GM23338 (cell line): ENCODE data around the gene SARDH. TPM values are rescaled to one million over a fixed set of nuclear protein-coding genes. Genes with fewer than 3 reads are reported as not detected.

Experiments used
- ATAC-seq: fragments of 200-7000 bp; cut with Tn5 transposase; 3 replicates; pipeline ENCODE4 v1.9.1; 2020
- DNase-seq: peaks from one replicate; pipeline ENCODE4 v3.0.0-alpha.2; 2015; ENCODE audit warnings: low spot score
- H2AFZ ChIP-seq: fragments of 200-600 bp; sonication (generic); 2 replicates; pipeline ENCODE4 v1.8.0; 2016; ENCODE audit warnings: antibody characterized with exemption, mild to moderate bottlenecking, moderate library complexity
- H3F3A ChIP-seq: fragments of 200-600 bp; sonication (generic); replicated peaks from 2 replicates; pipeline ENCODE4 v1.8.0; 2017; ENCODE audit warnings: antibody characterized with exemption, mixed run types, low read depth
- H3K27ac ChIP-seq: fragments of 200-600 bp; sonication (generic); 2 replicates; pipeline ENCODE4 v1.6.1; 2016; ENCODE audit warnings: low read depth
- H3K27me3 ChIP-seq: fragments of 200-600 bp; sonication (generic); 2 replicates; pipeline ENCODE4 v1.8.0; 2016; ENCODE audit warnings: mild to moderate bottlenecking, mixed run types, moderate library complexity; ENCODE audit not compliant: insufficient read depth
- H3K36me3 ChIP-seq: fragments of 200-600 bp; sonication (generic); 2 replicates; pipeline ENCODE4 v1.8.0; 2016; ENCODE audit warnings: mild to moderate bottlenecking; ENCODE audit not compliant: insufficient read depth
- H3K4me1 ChIP-seq: fragments of 200-600 bp; sonication (generic); 2 replicates; pipeline ENCODE4 v1.8.0; 2016; ENCODE audit warnings: mild to moderate bottlenecking, moderate library complexity; ENCODE audit not compliant: insufficient read depth
- H3K4me2 ChIP-seq: fragments of 200-600 bp; sonication (generic); 2 replicates; pipeline ENCODE4 v1.7.1; 2017; ENCODE audit warnings: mixed run types
- H3K4me3 ChIP-seq: fragments of 200-600 bp; sonication (generic); 2 replicates; pipeline ENCODE4 v1.6.1; 2016; ENCODE audit warnings: mixed run types
- H3K79me2 ChIP-seq: fragments of 200-600 bp; sonication (generic); replicated peaks from 2 replicates; pipeline ENCODE4 v1.8.0; 2017; ENCODE audit warnings: mild to moderate bottlenecking; ENCODE audit not compliant: insufficient read depth
- H3K9me2 ChIP-seq: fragments of 200-600 bp; sonication (generic); 2 replicates; pipeline ENCODE4 v1.8.0; 2017; ENCODE audit not compliant: insufficient read depth
- H4K20me1 ChIP-seq: fragments of 200-600 bp; sonication (generic); replicated peaks from 2 replicates; pipeline ENCODE4 v1.8.0; 2017; ENCODE audit warnings: mild to moderate bottlenecking; ENCODE audit not compliant: insufficient read depth
- H3K27ac Mint-ChIP-seq: 2 replicates; pipeline ENCODE4 v1.8.0; 2020; ENCODE audit warnings: inconsistent platforms, mild to moderate bottlenecking, moderate library complexity, mixed read lengths
- H3K27me3 Mint-ChIP-seq: 3 replicates; pipeline ENCODE4 v1.8.0; 2022; ENCODE audit warnings: low read depth, mild to moderate bottlenecking, moderate library complexity, mixed read lengths, inconsistent platforms; ENCODE audit not compliant: insufficient read depth, poor library complexity
- H3K36me3 Mint-ChIP-seq: 3 replicates; pipeline ENCODE4 v1.8.0; 2021; ENCODE audit warnings: low read depth, mild to moderate bottlenecking, inconsistent platforms, moderate library complexity, mixed read lengths
- H3K4me1 Mint-ChIP-seq: 3 replicates; pipeline ENCODE4 v1.8.0; 2020; ENCODE audit warnings: mild to moderate bottlenecking, inconsistent platforms, mixed read lengths
- H3K4me3 Mint-ChIP-seq: 3 replicates; pipeline ENCODE4 v1.8.0; 2021; ENCODE audit warnings: moderate library complexity, mild to moderate bottlenecking, inconsistent platforms, mixed read lengths
- H3K9me3 Mint-ChIP-seq: 3 replicates; pipeline ENCODE4 v1.8.0; 2020; ENCODE audit warnings: moderate library complexity, mild to moderate bottlenecking, inconsistent platforms, mixed read lengths
- CREB1 ChIP-seq: fragments of 250-450 bp; sonication (Bioruptor Pico); IDR thresholded peaks from 2 replicates; pipeline ENCODE4 v1.5.0; 2020; ENCODE audit warnings: low read depth, mild to moderate bottlenecking, moderate library complexity
- CTCF ChIP-seq, 2 experiments: fragments of 200-600 bp in 1 of 2; sonication (generic) in 1 of 2; conservative IDR thresholded peaks; 2 replicates each; pipeline versions ENCODE4 v1.5.1 to v1.6.1; 2016 to 2017; ENCODE audit warnings: antibody characterized with exemption in 2 of 2, low read depth in 2 of 2, mild to moderate bottlenecking in 2 of 2, moderate library complexity in 1 of 2
- EZH2 ChIP-seq: fragments of 200-600 bp; sonication (generic); IDR thresholded peaks from one replicate; pipeline ENCODE4 v1.8.0; 2017; ENCODE audit warnings: antibody characterized with exemption, mild to moderate bottlenecking, low read depth; ENCODE audit not compliant: unreplicated experiment
- EZH2phosphoT487 ChIP-seq: fragments of 200-600 bp; sonication (generic); IDR thresholded peaks from one replicate; pipeline ENCODE4 v1.8.1; 2018; ENCODE audit warnings: antibody characterized with exemption; ENCODE audit not compliant: unreplicated experiment
- JUNB ChIP-seq: IDR thresholded peaks from one replicate; pipeline ENCODE4 v1.6.1; 2016; ENCODE audit warnings: antibody characterized with exemption; ENCODE audit not compliant: unreplicated experiment
- NANOG ChIP-seq: IDR thresholded peaks from 2 replicates; pipeline ENCODE4 v1.6.1; 2016; ENCODE audit warnings: antibody characterized with exemption, borderline replicate concordance
- POLR2AphosphoS5 ChIP-seq: IDR thresholded peaks from 2 replicates; pipeline ENCODE4 v1.6.1; 2016; ENCODE audit warnings: antibody characterized with exemption, low read depth
- REST ChIP-seq: IDR thresholded peaks from one replicate; pipeline ENCODE4 v1.6.1; 2018; ENCODE audit warnings: antibody characterized with exemption; ENCODE audit not compliant: unreplicated experiment
- STAT1 ChIP-seq: IDR thresholded peaks from one replicate; pipeline ENCODE4 v1.6.1; 2016; ENCODE audit warnings: antibody characterized with exemption; ENCODE audit not compliant: unreplicated experiment
- ZNF114 ChIP-seq: fragments of 250-450 bp; sonication (Bioruptor Pico); IDR thresholded peaks from 2 replicates; pipeline ENCODE4 v1.5.0; 2020; ENCODE audit warnings: mild to moderate bottlenecking, moderate library complexity
- ZNF331 ChIP-seq: fragments of 250-450 bp; sonication (Bioruptor Pico); IDR thresholded peaks from 2 replicates; pipeline ENCODE4 v1.5.0; 2020; ENCODE audit warnings: low read depth, mild to moderate bottlenecking, moderate library complexity
- polyA plus RNA-seq: library from polyadenylated mRNA; unstranded; fragments of >200 nt; fragmentation: Nextera tagmentation; extraction: Ambion mirVana; gene quantifications from 2 replicates; pipeline ENCODE4 v1.2.1, GENCODE V29; 2016
- total RNA-seq: library from RNA; depleted of rRNA; stranded (reverse); fragments of >200 nt; shearing (Covaris generic); gene quantifications from 2 replicates; pipeline ENCODE4 v1.2.3, GENCODE V29; 2014
- TF ChIP-seq, protein P1 (sequence below): fragments of 250-450 bp; sonication (Bioruptor Pico); IDR thresholded peaks from 2 replicates; pipeline ENCODE4 v1.5.0; 2020; ENCODE audit warnings: mild to moderate bottlenecking, moderate library complexity

The SARDH gene
- total and polyA plus RNA-seq, 2 experiments from 2014 or later = 2.8 to 10.4 TPM

DNA sequence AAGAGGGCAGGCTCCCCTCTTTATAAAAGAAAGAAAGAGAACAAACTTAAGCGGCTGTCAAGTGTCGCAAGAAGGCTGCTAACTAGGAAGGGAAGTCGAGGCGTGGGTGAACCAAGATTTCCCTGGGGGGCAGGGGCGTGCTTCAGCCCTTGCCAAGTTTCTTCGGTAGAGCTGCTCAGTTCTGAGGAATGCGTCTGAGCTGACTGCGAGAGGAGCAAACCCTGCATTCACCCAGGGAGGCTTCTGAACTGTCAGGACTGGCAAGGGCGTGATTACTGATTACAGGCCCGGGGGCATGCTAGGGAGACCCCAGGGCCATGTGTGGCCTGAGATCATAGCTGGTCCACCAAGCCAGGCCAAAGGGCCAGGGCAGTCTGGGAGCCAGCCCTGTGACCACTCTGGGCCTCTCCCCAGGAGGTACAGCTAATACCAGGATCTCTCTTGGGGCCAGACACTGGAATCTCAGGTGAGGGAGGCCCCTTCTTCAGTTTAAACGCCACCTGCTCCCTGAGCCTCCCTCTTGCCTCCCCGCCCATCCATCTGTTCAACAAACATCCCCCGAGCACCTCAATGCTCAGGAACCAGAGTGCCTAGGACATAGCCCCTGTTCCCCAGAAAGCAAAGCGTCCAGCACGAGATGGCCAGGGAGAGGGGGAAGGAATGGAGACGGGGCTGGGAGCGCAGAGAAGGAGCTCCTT, 30.9 kb downstream of the SARDH start (continued):
- TF ChIP-seq, protein P1, sequence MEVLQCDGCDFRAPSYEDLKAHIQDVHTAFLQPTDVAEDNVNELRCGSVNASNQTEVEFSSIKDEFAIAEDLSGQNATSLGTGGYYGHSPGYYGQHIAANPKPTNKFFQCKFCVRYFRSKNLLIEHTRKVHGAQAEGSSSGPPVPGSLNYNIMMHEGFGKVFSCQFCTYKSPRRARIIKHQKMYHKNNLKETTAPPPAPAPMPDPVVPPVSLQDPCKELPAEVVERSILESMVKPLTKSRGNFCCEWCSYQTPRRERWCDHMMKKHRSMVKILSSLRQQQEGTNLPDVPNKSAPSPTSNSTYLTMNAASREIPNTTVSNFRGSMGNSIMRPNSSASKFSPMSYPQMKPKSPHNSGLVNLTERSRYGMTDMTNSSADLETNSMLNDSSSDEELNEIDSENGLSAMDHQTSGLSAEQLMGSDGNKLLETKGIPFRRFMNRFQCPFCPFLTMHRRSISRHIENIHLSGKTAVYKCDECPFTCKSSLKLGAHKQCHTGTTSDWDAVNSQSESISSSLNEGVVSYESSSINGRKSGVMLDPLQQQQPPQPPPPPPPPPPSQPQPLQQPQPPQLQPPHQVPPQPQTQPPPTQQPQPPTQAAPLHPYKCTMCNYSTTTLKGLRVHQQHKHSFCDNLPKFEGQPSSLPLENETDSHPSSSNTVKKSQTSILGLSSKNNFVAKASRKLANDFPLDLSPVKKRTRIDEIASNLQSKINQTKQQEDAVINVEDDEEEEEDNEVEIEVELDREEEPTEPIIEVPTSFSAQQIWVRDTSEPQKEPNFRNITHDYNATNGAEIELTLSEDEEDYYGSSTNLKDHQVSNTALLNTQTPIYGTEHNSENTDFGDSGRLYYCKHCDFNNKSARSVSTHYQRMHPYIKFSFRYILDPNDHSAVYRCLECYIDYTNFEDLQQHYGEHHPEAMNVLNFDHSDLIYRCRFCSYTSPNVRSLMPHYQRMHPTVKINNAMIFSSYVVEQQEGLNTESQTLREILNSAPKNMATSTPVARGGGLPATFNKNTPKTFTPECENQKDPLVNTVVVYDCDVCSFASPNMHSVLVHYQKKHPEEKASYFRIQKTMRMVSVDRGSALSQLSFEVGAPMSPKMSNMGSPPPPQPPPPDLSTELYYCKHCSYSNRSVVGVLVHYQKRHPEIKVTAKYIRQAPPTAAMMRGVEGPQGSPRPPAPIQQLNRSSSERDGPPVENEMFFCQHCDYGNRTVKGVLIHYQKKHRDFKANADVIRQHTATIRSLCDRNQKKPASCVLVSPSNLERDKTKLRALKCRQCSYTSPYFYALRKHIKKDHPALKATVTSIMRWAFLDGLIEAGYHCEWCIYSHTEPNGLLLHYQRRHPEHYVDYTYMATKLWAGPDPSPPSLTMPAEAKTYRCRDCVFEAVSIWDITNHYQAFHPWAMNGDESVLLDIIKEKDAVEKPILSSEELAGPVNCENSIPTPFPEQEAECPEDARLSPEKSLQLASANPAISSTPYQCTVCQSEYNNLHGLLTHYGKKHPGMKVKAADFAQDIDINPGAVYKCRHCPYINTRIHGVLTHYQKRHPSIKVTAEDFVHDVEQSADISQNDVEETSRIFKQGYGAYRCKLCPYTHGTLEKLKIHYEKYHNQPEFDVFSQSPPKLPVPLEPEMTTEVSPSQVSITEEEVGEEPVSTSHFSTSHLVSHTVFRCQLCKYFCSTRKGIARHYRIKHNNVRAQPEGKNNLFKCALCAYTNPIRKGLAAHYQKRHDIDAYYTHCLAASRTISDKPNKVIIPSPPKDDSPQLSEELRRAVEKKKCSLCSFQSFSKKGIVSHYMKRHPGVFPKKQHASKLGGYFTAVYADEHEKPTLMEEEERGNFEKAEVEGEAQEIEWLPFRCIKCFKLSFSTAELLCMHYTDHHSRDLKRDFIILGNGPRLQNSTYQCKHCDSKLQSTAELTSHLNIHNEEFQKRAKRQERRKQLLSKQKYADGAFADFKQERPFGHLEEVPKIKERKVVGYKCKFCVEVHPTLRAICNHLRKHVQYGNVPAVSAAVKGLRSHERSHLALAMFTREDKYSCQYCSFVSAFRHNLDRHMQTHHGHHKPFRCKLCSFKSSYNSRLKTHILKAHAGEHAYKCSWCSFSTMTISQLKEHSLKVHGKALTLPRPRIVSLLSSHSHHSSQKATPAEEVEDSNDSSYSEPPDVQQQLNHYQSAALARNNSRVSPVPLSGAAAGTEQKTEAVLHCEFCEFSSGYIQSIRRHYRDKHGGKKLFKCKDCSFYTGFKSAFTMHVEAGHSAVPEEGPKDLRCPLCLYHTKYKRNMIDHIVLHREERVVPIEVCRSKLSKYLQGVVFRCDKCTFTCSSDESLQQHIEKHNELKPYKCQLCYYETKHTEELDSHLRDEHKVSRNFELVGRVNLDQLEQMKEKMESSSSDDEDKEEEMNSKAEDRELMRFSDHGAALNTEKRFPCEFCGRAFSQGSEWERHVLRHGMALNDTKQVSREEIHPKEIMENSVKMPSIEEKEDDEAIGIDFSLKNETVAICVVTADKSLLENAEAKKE = no peak
- TF ChIP-seq CREB1 (CRISPR knock-in tag) = no peak
- TF ChIP-seq STAT1 = no peak
- no peak for TF ChIP-seq NANOG
- TF ChIP-seq EZH2 = no peak
- TF ChIP-seq JUNB = no peak
- no peak for TF ChIP-seq EZH2phosphoT487
- TF ChIP-seq ZNF114 (CRISPR knock-in tag) = no peak
- TF ChIP-seq POLR2AphosphoS5 = no peak

DNA sequence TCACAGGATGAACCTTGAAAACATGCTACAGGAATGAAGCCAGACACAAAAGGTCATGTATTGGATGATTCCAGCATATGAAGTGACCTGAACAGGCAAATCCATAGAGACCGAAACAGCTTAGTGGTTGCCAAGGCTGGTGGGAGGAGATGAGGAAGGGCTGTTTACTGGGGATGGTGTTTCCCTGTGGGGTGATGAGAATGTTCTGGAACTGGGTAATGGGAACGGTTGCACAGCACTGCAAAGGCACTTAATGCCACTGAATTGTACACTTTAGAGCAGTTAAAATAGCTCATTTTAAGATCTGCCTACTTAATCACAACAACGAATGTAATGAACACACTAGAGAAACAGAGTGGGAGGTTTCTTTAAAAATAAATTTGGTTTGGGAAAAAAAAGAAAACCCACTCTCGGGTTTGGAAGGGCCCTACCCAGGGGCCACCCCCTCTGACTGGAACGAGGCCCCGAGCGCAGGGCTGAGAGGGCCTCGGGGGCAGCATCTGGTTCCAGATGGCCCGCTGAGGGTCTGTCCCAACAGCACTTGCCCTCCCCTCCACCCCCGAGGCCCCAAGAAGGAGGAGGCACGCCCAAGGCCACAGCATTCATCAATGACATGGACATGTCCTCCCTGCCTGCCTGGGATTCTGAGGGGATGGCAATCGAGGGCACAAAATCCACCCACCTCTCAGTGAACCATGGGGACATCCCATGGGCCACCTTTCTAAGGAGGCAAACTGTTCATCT, 31.7 kb downstream of the SARDH start:
- Histone ChIP-seq H3K36me3 (no peaks in the 10 kb centered on the region), H3F3A (no peaks in the 10 kb centered on the region), H3K4me3 (no peak overlapping the region), H3K27me3 (no peaks in the 10 kb centered on the region), H3K9me2 (no peaks in the 10 kb centered on the region), H4K20me1 (no peaks in the 10 kb centered on the region), H3K27ac (no peak overlapping the region), H3K4me2 (no peak overlapping the region), H3K79me2 (no peaks in the 10 kb centered on the region), H3K4me1 (no peaks in the 10 kb centered on the region), H2AFZ (no peak overlapping the region)
- H3K4me3 Mint-ChIP-seq = no peak overlapping the region
- H3K9me3 Mint-ChIP-seq = no peaks in the 10 kb centered on the region
- H3K27me3 Mint-ChIP-seq = peaks cover 14% of the 10 kb centered on the region
- H3K4me1 Mint-ChIP-seq = peaks cover 6% of the 10 kb centered on the region; the same call in 2 of the 3 replicates
- H3K36me3 Mint-ChIP-seq = no peaks in the 10 kb centered on the region
- DNase-seq = no peak
- no peak for ATAC-seq
- H3K27ac Mint-ChIP-seq = no peak overlapping the region
- TF ChIP-seq ZNF331 (CRISPR knock-in tag) = no peak
- TF ChIP-seq EZH2phosphoT487 = no peak
- TF ChIP-seq REST = no peak
- no peak for TF ChIP-seq CTCF (conservative IDR thresholded peaks at IDR 0.05; ENCODE audit: low read depth in 2 of 2)
